Body of pancreas (tissue), 4 donors: Measurements from ENCODE around the gene TRPV2.

Experiments used
- POLR2A ChIP-seq, 3 donors: fragments of 450-650 bp; IDR thresholded peaks; one replicate each; pipeline ENCODE4 v1.6.1; 2016; ENCODE audit warnings: antibody characterized with exemption in 3 of 3, mild to moderate bottlenecking in 2 of 3
- TF ChIP-seq, protein P1 (sequence below), 7 experiments: fragments of 450-650 bp in 4 of 7; fragments of 200-600 bp in 3 of 7; sonication (generic) in 3 of 7; IDR thresholded peaks; one replicate each; pipeline ENCODE4 v1.5.1; 2016 to 2019; ENCODE audit warnings: antibody characterized with exemption in 7 of 7

DNA sequence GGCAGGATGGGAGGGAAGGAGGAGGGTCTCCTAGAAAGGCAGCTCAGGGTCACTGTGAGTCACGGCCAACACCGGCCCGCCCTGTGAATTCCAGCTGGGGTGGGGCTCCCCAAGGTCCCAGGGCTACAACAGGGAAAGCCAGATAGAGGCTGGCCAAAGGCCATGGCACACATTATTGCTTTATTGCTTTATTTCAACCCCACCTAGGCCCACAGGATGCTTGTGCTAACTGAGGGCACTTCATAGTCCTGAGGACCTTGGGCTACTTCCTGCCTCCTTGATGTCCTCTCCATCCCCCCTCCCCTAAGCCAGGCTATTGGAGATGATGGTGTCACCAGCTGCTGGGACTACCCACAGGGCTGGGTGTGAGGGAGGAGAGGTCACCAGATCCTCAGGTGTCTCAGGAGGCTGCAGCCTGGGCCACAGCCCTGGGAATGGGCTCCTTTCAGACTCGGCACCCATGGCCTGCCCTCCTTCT lies 50.5 kb downstream of the TRPV2 start:
- TF ChIP-seq, protein P1, sequence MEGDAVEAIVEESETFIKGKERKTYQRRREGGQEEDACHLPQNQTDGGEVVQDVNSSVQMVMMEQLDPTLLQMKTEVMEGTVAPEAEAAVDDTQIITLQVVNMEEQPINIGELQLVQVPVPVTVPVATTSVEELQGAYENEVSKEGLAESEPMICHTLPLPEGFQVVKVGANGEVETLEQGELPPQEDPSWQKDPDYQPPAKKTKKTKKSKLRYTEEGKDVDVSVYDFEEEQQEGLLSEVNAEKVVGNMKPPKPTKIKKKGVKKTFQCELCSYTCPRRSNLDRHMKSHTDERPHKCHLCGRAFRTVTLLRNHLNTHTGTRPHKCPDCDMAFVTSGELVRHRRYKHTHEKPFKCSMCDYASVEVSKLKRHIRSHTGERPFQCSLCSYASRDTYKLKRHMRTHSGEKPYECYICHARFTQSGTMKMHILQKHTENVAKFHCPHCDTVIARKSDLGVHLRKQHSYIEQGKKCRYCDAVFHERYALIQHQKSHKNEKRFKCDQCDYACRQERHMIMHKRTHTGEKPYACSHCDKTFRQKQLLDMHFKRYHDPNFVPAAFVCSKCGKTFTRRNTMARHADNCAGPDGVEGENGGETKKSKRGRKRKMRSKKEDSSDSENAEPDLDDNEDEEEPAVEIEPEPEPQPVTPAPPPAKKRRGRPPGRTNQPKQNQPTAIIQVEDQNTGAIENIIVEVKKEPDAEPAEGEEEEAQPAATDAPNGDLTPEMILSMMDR (IDR thresholded peaks at IDR 0.05): no peak
- no peak for TF ChIP-seq POLR2A (IDR thresholded peaks at IDR 0.05)
